MM.1S (cell line): Measurements from ENCODE around the gene NMNAT2.

Experiments used
- DNase-seq: peaks from one replicate; pipeline ENCODE4 v3.0.0-alpha.2; 2015
- H2AFZ ChIP-seq: fragments of 300-600 bp; sonication (generic); 2 replicates; pipeline ENCODE4 v1.6.0; 2016; ENCODE audit warnings: antibody characterized with exemption, low read length
- H3F3A ChIP-seq: fragments of 300-600 bp; sonication (generic); 2 replicates; pipeline ENCODE4 v1.6.1; 2016; ENCODE audit warnings: mild to moderate bottlenecking, antibody characterized with exemption, low read length, moderate library complexity, mixed read lengths; ENCODE audit not compliant: insufficient read depth
- H3K27ac ChIP-seq: fragments of 300-600 bp; sonication (generic); 2 replicates; pipeline ENCODE4 v1.5.1; 2016; ENCODE audit warnings: mild to moderate bottlenecking, low read length
- H3K27me3 ChIP-seq: fragments of 300-600 bp; sonication (generic); replicated peaks from 2 replicates; pipeline ENCODE4 v1.6.0; 2016; ENCODE audit warnings: low read length; ENCODE audit not compliant: insufficient read depth
- H3K36me3 ChIP-seq: fragments of 300-600 bp; sonication (generic); replicated peaks from 2 replicates; pipeline ENCODE4 v1.6.1; 2016; ENCODE audit warnings: mild to moderate bottlenecking, low read length, mixed read lengths; ENCODE audit not compliant: insufficient read depth
- H3K4me1 ChIP-seq: fragments of 300-600 bp; sonication (generic); 2 replicates; pipeline ENCODE4 v1.6.1; 2016; ENCODE audit warnings: low read length, mixed read lengths
- H3K4me2 ChIP-seq: fragments of 300-600 bp; sonication (generic); 2 replicates; pipeline ENCODE4 v1.6.0; 2016; ENCODE audit warnings: low read depth, low read length
- H3K4me3 ChIP-seq: fragments of 300-600 bp; sonication (generic); 2 replicates; pipeline ENCODE4 v1.5.1; 2016; ENCODE audit warnings: low read length, mixed read lengths
- H3K79me2 ChIP-seq: fragments of 300-600 bp; sonication (generic); 2 replicates; pipeline ENCODE4 v1.6.1; 2016; ENCODE audit warnings: mixed run types, low read length, mixed read lengths
- H3K9ac ChIP-seq: fragments of 300-600 bp; sonication (generic); 2 replicates; pipeline ENCODE4 v1.6.1; 2016; ENCODE audit warnings: low read length, mixed read lengths
- H3K9me2 ChIP-seq: fragments of 300-600 bp; sonication (generic); replicated peaks from 2 replicates; pipeline ENCODE4 v1.6.1; 2016; ENCODE audit warnings: mild to moderate bottlenecking, low read length, mixed read lengths; ENCODE audit not compliant: insufficient read depth
- H3K9me3 ChIP-seq: fragments of 300-600 bp; sonication (generic); replicated peaks from 2 replicates; pipeline ENCODE4 v1.6.1; 2016; ENCODE audit warnings: mild to moderate bottlenecking, low read length, mixed read lengths; ENCODE audit not compliant: insufficient read depth
- H4K20me1 ChIP-seq: fragments of 300-600 bp; sonication (generic); 2 replicates; pipeline ENCODE4 v1.6.1; 2016; ENCODE audit warnings: mild to moderate bottlenecking, low read length, moderate library complexity, mixed read lengths; ENCODE audit not compliant: insufficient read depth
- CTCF ChIP-seq: fragments of 300-600 bp; sonication (generic); IDR thresholded peaks from 2 replicates; pipeline ENCODE4 v1.5.1; 2016; ENCODE audit warnings: antibody characterized with exemption, low read length, mixed read lengths
- EZH2 ChIP-seq: fragments of 300-600 bp; sonication (generic); optimal IDR thresholded peaks from 2 replicates; pipeline ENCODE3; 2017; ENCODE audit warnings: low read depth, mild to moderate bottlenecking, antibody characterized with exemption, low read length, mixed read lengths
- EZH2phosphoT487 ChIP-seq: fragments of 300-600 bp; sonication (generic); IDR thresholded peaks from 2 replicates; pipeline ENCODE4 v1.6.1; 2018; ENCODE audit warnings: antibody characterized with exemption, low read length

NMNAT2 gene

GRCh38 chr1:183365093-183365492, 53.1 kb downstream of the NMNAT2 start:
- TF ChIP-seq EZH2 (no peak), CTCF (no peak), EZH2phosphoT487 (no peak)
- Histone ChIP-seq H3K4me1 (no peaks in the 10 kb centered on the region), H3K9me3 (no peaks in the 10 kb centered on the region), H4K20me1 (no peaks in the 10 kb centered on the region), H2AFZ (no peak overlapping the region), H3K79me2 (no peaks in the 10 kb centered on the region), H3K9ac (no peak overlapping the region), H3F3A (no peaks in the 10 kb centered on the region), H3K36me3 (no peaks in the 10 kb centered on the region), H3K4me2 (no peak overlapping the region), H3K9me2 (no peaks in the 10 kb centered on the region), H3K4me3 (no peak overlapping the region), H3K27ac (no peak overlapping the region), H3K27me3 (no peaks in the 10 kb centered on the region)
- no peak for DNase-seq

GRCh38 chr1:183363972-183364371, 54.2 kb downstream of the NMNAT2 start:
- no peak overlapping the region for H3K4me3 ChIP-seq
- H3K27me3 ChIP-seq, result no peaks in the 10 kb centered on the region
- H3K9me2 ChIP-seq, result no peaks in the 10 kb centered on the region
- H3K27ac ChIP-seq, result no peak overlapping the region
- TF ChIP-seq EZH2phosphoT487 (no peak), EZH2 (no peak), CTCF (no peak)
- H3K79me2 ChIP-seq, result no peaks in the 10 kb centered on the region
- H2AFZ ChIP-seq, result no peak overlapping the region
- no peaks in the 10 kb centered on the region for H3K4me1 ChIP-seq
- H3F3A ChIP-seq, result no peaks in the 10 kb centered on the region
- no peaks in the 10 kb centered on the region for H4K20me1 ChIP-seq
- no peaks in the 10 kb centered on the region for H3K9me3 ChIP-seq
- H3K9ac ChIP-seq, result no peak overlapping the region
- no peak overlapping the region for H3K4me2 ChIP-seq
- no peaks in the 10 kb centered on the region for H3K36me3 ChIP-seq
- DNase-seq, result no peak

GRCh38 chr1:183361081-183361480, 57.1 kb downstream of the NMNAT2 start:
- H3K9me3 ChIP-seq, result no peaks in the 10 kb centered on the region
- no peak overlapping the region for H3K27ac ChIP-seq
- H3K4me3 ChIP-seq, result no peak overlapping the region
- no peaks in the 10 kb centered on the region for H3K36me3 ChIP-seq
- no peaks in the 10 kb centered on the region for H3F3A ChIP-seq
- no peak for DNase-seq
- TF ChIP-seq EZH2phosphoT487 (no peak), CTCF (no peak), EZH2 (no peak)
- no peaks in the 10 kb centered on the region for H3K9me2 ChIP-seq
- H3K4me2 ChIP-seq, result no peak overlapping the region
- H3K79me2 ChIP-seq, result no peaks in the 10 kb centered on the region
- H3K9ac ChIP-seq, result no peak overlapping the region
- H4K20me1 ChIP-seq, result no peaks in the 10 kb centered on the region
- H3K4me1 ChIP-seq, result no peaks in the 10 kb centered on the region
- no peaks in the 10 kb centered on the region for H3K27me3 ChIP-seq
- H2AFZ ChIP-seq, result no peak overlapping the region
